GM19035 (cell line): Measurements from ENCODE around the gene LENG8.
"Not testable (repeated sequence)": the region's sequence is repeated elsewhere in the genome, so short reads cannot be mapped to it uniquely, and the experiment has no call there.

Source experiments
- ATAC-seq: cut with Tn5 transposase; IDR thresholded peaks from one replicate; pipeline ENCODE4 v1.9.1; 2021; ENCODE audit not compliant: unreplicated experiment

LENG8 gene

DNA sequence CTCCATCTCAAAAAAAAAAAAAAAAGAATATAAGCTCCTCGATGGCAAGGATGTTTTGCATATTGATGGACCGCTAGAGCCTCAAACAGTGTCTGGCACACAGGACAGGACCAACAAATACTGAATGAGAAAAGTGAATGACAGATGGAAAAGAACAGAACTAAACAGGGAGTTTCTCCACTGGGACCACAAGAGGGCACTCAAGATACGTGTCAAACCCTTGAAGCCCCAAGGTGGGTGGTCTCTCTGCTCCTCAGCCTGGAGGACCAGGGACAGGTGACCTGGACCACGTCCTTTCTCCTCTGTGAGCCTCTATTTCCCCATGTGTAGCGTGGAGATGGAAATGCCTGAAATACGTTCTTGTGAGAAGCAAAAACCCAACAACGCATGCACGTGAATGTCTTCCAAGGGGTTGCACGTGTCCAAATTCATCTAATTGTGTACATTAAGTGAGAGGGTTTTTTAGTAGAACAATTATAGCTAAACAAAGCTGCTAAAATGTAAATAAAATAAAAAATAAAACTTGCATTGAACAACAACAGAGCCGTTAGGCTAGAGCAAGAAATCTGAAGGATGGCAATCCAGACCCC lies 29.8 kb downstream of the LENG8 start:
- ATAC-seq: no peak

DNA sequence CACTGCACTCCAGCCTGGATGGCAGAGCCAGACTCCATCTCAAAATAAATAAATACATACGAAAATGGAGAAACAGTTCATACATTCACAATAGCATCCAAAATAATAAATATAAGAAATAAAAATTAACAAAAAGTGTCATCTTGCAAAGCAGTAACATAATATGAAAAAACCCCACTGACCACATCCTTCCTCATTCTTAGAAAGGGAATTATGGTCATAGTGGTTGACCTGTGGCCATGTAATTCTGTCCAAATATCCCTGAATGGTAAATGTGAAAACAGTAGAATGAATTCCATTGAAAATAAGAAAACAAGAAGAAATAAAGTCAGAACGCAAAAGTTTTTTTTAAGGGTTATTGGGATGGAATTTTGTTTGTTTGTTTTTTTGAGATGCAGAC lies 31.1 kb downstream of the LENG8 start:
- no peak for ATAC-seq

DNA sequence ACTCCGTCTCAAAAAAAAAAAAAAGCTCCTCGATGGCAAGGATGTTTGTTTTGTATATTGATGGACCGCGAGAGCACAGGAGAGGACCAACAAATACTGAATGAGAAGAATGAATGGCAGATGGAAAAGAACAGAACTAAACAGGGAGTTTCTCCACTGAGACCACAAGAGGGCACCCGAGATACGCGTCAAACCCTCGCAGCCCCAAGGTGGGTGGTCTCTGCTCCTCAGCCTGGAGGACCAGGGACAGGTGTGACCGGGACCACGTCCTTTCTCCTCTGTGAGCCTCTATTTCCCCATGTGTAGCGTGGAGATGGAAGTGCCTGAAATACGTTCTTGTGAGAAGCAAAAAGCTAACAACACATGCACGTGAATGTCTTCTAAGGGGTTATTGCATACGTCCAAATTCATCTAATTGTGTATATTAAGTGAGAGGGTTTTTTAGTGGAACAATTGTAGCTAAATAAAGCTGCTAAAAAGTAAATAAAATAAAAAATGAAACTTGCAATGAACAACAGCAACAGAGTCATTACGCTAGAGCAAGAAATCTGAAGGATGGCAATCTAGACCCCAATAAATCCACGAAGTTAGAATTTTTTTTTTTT lies 32.4 kb downstream of the LENG8 start:
- no peak for ATAC-seq

DNA sequence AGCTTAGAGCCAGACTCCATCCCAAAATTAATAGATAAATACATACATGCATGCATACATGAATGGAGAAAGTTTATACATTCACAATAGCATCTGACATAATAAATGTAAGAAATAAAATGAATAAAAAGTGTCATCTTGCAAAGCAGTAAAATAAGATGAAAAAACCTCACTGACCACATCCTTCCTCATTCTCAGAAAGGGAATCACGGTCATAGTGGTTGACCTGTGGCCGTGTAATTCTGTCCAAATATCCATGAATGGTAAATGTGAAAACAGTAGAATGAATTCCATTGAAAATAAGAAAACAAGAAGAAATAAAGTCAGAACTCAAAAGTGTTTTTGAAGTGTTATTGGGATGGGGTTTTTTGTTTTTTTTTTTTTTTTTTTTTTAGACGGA lies 33.9 kb downstream of the LENG8 start:
- ATAC-seq: no peak

DNA sequence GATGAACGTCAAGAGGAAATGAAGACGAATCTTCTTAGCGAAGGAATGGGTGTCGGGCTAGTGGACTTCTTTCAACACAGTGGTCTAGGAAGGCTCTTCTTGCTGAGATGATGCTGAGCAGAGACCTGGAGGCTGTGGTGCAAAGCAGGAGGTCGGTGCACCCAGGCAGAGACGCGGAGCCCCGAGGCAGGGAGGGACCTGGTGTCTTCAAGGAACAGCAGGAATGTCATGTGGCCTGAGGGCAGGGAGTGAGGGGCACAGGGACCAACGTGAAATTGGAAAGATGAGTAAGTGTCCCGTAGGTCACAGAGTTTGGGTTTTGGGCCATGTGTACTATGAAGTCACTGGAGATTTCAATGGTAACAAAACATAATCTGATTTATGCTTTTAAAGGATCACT lies 35.5 kb downstream of the LENG8 start:
- no peak for ATAC-seq

DNA sequence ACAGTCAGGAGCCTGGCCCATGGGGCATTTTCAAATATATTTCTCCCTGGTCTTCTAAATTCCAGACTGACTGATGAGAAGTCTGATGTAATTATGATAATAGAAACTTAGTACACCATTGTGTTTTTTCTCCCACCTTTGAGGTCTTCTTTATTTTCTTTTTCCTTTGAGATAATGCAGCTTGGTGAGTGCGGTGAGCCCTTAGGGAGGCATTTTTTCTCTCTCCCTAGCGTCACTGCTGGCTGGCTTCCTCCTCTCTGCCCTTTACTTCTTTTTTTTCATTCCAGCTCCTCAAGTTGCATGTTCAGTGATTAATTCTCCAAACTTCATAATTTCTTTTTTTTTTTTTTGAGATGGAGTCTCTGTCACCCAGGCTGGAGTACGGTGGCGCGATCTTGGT lies 36.9 kb downstream of the LENG8 start:
- no peak for ATAC-seq

DNA sequence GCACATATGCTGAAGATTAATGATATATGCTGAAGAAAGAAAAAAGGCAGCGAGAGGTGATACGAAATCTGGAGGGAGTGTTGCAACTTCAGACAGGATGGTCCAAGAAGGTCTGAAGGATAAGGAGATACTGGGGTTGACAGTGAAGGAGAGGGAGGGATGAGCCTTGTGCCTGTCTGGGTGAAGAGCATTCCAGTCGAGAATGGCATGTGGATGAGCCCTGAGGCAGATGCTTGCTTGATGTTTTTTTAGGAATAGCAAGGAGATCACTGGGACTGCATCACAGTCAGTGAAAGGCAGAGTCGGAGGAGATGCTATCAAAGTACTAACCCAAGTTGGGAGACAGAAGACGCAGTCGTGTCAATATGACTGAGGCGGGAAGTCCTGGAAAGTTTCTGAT lies 40.3 kb downstream of the LENG8 start:
- no peak for ATAC-seq

DNA sequence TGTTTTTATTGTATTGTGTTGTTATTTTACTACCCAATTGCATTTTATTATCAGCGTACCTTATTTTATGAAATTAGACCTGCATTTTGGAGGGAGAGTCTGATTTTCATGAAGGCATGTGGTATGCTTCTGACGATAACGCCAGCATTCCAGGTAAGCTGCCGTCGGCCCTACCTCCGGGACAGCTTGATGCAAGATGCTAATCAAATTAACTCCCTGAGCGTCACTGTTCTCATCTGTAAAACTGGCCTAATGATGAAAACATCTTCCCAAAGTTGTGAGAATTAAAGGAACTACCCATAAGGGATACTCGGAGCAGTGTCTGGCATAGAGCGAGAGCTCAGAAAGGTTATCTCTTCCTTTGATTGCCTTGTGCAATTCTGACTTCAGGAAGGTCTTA lies 40.8 kb downstream of the LENG8 start:
- no peak for ATAC-seq

DNA sequence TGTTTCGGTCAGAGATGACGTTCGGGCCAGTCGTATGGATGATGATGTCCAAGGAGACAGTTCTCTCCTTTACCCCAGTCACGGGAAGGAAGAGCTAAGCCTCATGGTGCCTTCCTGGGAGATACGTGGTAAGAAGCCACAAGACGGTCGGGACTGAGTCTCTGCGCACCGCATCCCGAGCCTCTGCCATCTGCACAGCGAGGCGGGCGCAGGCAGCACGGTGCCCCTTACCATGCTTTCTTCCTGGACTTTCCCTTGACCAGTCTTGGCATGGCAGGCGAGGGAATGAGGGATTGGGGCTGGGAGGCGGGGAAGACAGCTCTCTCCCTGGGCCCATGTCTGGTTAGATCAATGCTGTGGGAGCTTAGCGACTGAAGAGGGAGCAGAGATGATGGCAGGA lies 43.6 kb downstream of the LENG8 start:
- no peak for ATAC-seq

DNA sequence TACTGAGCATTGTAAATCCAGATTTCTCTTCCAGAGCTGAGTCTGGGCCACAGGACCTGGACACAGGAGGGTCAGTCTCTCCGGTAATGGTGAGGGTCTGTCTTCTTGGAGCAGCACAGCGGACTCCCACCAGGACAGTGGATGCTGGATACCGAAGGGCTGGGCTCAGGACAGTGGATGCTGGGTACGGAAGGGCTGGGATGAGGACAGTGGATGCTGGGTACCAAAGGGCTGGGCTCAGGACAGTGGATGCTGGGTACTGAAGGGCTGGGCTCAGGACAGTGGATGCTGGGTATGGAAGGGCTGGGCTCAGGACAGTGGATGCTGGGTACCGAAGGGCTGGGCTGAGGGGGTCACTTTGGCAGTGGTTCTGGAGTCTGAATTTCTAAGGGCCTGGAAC lies 44.1 kb downstream of the LENG8 start:
- not testable (repeated sequence) for ATAC-seq

DNA sequence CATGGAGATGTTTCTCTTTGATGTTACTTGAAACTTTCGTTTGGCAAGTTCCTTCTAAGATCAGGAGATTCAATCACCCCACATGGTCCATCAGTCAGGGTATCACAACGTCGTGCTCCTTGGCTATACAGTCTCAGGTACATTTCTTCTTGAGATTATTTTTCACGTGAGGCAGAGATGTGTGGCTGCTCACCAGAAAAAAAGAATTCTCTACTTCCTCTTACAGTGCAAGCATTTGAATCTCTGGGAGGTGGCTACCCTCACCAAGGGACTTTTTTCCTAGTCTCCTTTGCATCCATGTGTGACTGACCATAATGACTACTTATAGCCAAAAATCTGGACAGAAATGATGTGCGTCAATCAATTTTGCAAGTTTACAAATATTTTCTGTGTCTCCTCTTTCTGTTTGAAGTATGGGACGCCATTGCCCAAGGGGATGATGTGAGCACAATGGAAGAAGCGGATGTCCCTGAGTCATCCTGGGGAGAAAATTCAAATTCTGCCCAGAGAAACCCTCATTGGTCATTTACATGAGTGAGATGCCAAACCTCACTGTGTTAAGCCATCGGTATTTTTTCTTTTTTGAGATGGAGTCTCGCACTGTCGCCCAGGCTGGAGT lies 45.1 kb downstream of the LENG8 start:
- no peak for ATAC-seq

DNA sequence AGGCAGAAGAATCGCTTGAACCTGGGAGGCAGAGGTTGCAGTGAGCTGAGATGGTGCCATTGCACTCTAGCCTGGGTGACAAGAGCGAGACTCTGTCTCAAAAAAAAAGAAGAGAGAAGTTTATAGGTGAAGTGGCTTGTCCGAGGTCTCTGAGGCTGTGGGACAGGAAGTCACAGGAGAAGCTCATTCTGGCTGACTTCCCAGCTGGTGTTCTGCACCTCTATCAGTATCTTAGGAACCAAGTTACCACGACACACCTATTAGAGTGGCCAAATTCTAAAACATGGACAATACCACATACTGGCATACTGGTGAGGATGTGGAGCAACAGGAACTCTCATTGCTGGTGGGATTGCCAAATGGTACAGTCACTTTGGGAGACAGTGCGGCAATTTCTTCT lies 46.3 kb downstream of the LENG8 start:
- ATAC-seq: not testable (repeated sequence)

DNA sequence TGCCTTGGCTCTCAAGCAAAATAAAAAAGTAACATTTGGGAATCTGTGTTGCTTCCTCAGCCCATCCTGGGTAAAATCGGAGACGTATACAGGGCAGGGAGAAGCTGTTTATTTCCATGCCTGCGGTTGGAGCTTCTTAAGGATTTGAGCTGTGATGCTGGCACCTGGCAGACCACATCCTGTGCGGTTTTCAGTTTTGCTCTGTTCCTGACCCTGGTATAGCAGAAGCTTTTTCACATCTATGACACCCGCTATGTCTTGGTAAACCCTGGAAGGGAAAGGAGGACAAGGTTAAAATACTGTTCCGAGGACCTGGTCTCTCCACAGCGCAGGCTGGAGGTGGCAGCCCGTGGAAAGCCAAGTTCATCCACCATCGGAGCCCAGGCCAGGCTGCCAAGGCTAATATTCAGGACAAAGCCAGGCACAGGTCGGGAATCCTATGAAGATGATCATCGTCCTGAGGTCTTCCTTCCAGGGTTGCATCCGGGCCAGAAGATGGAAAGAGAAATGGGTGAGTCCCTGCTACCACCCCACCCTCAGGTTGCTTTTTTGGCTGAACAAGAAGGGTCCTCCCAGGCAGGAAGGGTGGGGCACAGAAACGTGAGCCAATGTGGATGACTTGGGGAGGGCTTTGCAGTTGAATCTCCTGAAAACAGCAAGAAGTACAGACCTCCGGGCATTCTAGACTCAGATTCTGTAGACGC lies 48.9 kb downstream of the LENG8 start:
- not testable (repeated sequence) for ATAC-seq

DNA sequence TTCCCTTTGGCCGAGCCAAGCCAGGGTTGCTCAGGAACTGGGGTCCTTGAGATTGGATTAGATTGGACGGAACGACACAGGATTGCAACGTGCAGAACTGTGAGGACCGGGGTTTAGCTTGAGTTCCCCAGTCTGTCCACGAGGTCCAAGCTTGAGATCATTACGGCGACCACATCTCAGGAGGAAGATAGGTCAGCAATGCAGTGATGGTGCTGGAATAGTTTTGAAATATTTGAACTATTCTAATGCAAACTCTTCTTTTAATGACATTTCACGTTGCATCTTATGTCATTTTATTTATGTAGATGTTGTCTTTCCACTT lies 49.4 kb downstream of the LENG8 start:
- not testable (repeated sequence) for ATAC-seq

DNA sequence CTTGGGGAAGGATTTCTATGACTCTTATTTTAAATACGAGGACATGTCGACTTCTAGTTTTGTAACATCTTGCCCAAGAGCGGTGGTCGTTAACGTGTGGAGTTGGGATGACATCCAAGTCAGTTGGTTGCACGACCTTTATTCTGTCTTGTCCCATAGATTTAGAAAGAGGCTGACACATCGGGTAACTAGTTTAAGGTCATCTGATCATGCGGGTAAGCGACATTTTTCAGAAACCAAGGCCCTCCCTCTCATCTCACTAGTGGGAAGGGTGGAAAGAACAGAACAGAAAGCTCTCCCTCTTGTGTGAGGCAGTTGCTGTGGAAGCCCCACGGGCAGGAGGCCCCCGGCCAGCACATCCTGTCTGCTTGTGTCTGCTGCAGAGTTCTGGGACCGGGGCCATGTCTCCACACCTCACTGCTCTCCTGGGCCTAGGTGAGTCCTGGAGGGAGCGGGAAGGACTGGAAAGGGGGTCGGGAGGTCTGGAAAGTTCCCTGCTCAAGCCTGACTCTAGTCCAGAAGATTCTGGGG lies 53.6 kb downstream of the LENG8 start, which contains the start of gene LAIR2:
Gene LAIR2, plus strand, starts transcription at position 314 of the 531 bp plus-strand sequence. Its CDS starts 88 bp downstream, at position 402.
- no peak for ATAC-seq

DNA sequence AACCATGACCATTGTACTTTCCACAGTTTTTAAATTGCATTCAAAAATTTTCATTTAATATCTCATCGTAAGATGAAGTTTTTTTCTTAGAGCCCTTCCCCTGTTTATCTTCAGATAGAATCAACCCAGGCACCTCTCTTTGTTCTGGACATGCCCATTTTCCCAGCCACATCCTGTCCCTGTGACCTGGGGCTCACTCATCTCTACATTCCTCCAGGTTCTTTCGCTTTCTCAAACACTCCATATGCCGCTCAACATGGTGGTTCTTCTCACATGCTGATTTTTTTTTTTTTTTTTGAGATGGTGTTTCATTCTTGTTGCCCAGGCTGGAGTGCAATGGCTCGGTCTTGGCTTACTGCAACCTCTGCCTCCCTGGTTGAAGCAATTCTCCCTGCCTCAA lies 56.5 kb downstream of the LENG8 start:
- not testable (repeated sequence) for ATAC-seq

DNA sequence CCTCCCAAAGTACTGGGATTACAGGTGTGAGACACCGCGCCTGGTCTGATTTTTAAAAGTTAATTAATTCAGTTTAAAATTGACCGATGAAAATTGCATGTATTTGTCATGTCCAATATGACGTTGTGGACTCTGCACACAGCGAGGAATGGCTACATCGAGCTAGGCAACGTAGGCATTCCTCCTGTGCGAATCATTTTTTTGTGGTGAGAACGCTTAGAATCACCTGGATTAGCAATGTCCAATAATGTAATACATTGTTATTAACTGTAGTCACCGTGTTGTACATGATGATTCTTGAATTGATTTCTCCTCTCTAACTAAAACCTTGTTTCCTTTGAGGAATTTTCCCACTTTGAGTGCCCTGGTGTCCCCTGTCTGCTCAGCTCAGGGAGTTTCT lies 57.1 kb downstream of the LENG8 start:
- ATAC-seq: no peak

DNA sequence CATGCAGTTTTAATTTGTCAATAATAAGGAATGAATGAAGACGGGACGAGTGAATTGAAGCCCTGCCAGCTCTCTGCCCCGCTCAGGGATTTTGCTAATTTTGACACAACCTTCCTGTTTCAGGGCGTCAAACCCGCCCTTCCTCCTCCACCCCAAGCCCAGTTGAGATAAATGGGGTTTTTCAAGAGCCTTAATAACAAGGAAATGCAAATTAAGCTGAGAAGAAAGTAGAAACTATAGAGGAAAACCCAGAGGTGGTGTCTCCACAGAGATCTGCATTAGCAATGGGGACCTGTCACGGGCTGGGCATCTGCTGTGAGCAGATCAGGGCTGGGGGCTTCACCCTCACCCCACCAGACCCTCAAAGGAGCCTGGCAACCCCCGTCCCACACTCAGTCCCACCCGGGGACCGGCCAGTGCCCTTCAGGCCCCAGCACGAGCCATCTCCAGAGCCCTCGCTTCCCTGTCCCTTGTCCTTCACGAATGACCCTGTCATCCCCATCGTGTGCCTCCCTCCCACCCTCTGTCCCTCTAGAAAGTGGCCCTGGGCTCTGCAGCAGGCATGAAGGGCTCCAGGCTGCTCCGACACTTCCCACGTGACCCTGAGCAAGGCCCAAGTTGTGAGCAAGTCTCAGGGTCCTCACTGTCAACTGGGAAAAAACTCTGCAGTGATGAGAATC lies 58.2 kb downstream of the LENG8 start:
- not testable (repeated sequence) for ATAC-seq

DNA sequence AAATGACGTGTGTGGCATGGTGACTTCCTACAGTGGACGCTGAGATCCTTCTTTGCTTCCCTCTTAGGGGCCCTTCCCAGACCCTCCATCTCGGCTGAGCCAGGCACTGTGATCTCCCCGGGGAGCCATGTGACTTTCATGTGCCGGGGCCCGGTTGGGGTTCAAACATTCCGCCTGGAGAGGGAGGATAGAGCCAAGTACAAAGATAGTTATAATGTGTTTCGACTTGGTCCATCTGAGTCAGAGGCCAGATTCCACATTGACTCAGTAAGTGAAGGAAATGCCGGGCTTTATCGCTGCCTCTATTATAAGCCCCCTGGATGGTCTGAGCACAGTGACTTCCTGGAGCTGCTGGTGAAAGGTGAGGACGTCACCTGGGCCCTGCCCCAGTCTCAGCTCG lies 58.8 kb downstream of the LENG8 start:
- ATAC-seq: no peak

DNA sequence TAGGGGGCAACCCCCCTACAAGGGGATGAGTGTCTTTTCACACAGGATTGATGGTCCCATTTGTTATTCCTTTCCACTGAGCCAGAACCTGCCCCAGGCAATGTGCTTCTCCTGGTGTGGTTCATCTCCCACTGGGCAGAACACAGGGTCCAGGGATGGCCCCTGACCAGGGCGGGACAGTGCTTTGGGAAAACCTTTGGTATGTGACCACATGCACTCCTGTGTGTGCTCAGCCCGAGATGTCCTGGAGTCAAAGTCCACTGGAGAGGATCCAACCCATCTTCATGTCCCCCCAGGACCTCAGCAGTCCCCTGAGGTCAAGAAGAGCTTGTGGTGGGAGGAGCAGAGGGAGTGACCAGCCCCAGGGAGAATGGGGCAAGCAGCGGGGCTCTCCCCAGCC lies 59.5 kb downstream of the LENG8 start:
- not testable (repeated sequence) for ATAC-seq

DNA sequence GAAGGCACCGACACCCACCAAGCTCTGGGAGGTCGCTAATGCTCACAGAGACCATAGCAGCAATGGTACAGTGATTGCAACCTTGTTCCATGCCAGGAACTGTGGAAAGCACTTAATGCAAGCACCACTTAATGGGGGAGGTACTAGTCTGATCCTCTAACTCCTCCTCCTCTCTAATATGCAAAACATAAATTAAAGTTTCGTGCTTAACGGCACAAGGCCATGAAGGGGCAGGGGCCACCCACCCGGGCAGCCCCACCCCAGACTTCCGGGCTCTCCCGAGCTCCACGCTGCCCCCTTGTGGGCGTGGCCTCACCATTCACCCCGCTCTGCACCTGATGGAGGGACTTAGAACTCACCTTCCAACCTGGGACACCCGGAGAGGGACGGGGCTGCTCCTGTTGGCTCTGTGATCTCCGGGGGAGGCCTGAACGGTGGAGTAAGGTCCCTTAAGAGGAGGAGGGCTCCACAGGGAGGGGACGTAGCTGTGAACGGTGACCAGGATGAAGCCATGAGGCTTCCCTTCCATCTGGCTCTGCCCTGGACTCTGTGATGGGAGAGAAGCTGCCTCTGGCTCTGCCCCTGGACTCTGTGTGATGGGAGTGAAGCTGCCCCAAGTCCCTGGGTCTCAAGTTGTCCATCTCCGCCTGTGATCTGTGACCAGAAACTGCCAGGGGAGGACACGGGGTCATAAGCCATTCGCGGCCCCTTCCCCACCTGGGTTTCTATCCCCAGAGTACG lies 60.4 kb downstream of the LENG8 start:
- ATAC-seq: not testable (repeated sequence)
